HEK293T (cell line): Measurements from ENCODE around the gene MEAK7.

Experiments used
- ARNT ChIP-seq: fragments of 450-650 bp; IDR thresholded peaks from 2 replicates; pipeline ENCODE4 v1.6.1; 2017; ENCODE audit warnings: mild to moderate bottlenecking
- BHLHE40 ChIP-seq: fragments of 450-650 bp; IDR thresholded peaks from 2 replicates; pipeline ENCODE4 v1.6.1; 2016; ENCODE audit warnings: mild to moderate bottlenecking, moderate library complexity, borderline replicate concordance
- CTBP1 ChIP-seq: fragments of 450-650 bp; IDR thresholded peaks from 2 replicates; pipeline ENCODE4 v1.6.1; 2016; ENCODE audit warnings: borderline replicate concordance
- ELF4 ChIP-seq: fragments of 450-650 bp; IDR thresholded peaks from 2 replicates; pipeline ENCODE4 v1.6.1; 2017; ENCODE audit warnings: antibody characterized with exemption
- FOXA1 ChIP-seq: fragments of 450-650 bp; IDR thresholded peaks from 2 replicates; pipeline ENCODE4 v1.6.1; 2016; ENCODE audit warnings: mild to moderate bottlenecking
- FOXK2 ChIP-seq: fragments of 450-650 bp; IDR thresholded peaks from 2 replicates; pipeline ENCODE4 v1.6.1; 2016; ENCODE audit warnings: mild to moderate bottlenecking
- FOXM1 ChIP-seq: fragments of 450-650 bp; IDR thresholded peaks from 2 replicates; pipeline ENCODE4 v1.6.1; 2017; ENCODE audit warnings: mild to moderate bottlenecking, borderline replicate concordance
- LEF1 ChIP-seq: fragments of 450-650 bp; IDR thresholded peaks from 2 replicates; pipeline ENCODE4 v1.6.1; 2017; ENCODE audit warnings: mild to moderate bottlenecking, borderline replicate concordance
- NFRKB ChIP-seq: fragments of 450-650 bp; IDR thresholded peaks from 2 replicates; pipeline ENCODE4 v1.6.1; 2016; ENCODE audit warnings: mild to moderate bottlenecking, moderate library complexity
- SP1 ChIP-seq: fragments of 450-650 bp; IDR thresholded peaks from 2 replicates; pipeline ENCODE4 v1.6.1; 2017
- SUZ12 ChIP-seq: fragments of 450-650 bp; IDR thresholded peaks from 2 replicates; pipeline ENCODE4 v1.6.1; 2016; ENCODE audit warnings: mild to moderate bottlenecking
- TARDBP ChIP-seq: fragments of 450-650 bp; IDR thresholded peaks from 2 replicates; pipeline ENCODE4 v1.6.1; 2016
- ZNF384 ChIP-seq: fragments of 450-650 bp; IDR thresholded peaks from 2 replicates; pipeline ENCODE4 v1.6.1; 2016
- TF ChIP-seq, protein P1 (sequence below): fragments of 450-650 bp; IDR thresholded peaks from 2 replicates; pipeline ENCODE4 v1.6.1; 2016

GRCh38 chr16:84476401-84476800, 28.1 kb downstream of the MEAK7 start:
- TF ChIP-seq TARDBP (no peak), CTBP1 (no peak), FOXA1 (no peak), NFRKB (no peak), SP1 (no peak), SUZ12 (no peak), BHLHE40 (no peak), LEF1 (no peak), FOXM1 (no peak), ELF4 (no peak), ARNT (no peak), FOXK2 (no peak), ZNF384 (no peak)
- TF ChIP-seq, protein P1, sequence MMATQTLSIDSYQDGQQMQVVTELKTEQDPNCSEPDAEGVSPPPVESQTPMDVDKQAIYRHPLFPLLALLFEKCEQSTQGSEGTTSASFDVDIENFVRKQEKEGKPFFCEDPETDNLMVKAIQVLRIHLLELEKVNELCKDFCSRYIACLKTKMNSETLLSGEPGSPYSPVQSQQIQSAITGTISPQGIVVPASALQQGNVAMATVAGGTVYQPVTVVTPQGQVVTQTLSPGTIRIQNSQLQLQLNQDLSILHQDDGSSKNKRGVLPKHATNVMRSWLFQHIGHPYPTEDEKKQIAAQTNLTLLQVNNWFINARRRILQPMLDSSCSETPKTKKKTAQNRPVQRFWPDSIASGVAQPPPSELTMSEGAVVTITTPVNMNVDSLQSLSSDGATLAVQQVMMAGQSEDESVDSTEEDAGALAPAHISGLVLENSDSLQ: no peak
